Measurements from ENCODE around the gene C16orf54. TPM values are rescaled to one million over a fixed set of nuclear protein-coding genes. Genes with fewer than 3 reads are reported as not detected.
"Not testable (repeated sequence)": the region's sequence is repeated elsewhere in the genome, so short reads cannot be mapped to it uniquely, and the experiment has no call there.

C16orf54 gene
- not detected for total RNA-seq (ENCODE audit: unreplicated experiment)
- long read RNA-seq = 0 reads

GRCh38 chr16:29745853-29746345, at the start of gene C16orf54:
C16orf54 (minus strand) TSS chr16:29745990; CDS start chr16:29744951, 1,039 bp downstream.
- no peak for TF ChIP-seq CTCF (IDR thresholded peaks at IDR 0.05; ENCODE audit: unreplicated experiment)
- H3K9me3 Mint-ChIP-seq (ENCODE audit: unreplicated experiment) = no peaks in the 10 kb centered on the region
- no peak within 1 kb of the TSS for H3K27ac Mint-ChIP-seq (ENCODE audit: unreplicated experiment)
- no peaks in the 10 kb centered on the region for H3K4me1 Mint-ChIP-seq (ENCODE audit: unreplicated experiment)
- peaks cover 4% of the 10 kb centered on the region for H3K36me3 Mint-ChIP-seq (ENCODE audit: low read depth, unreplicated experiment)
- no peak for DNase-seq (ENCODE audit: low spot score)
- H3K27me3 Mint-ChIP-seq (ENCODE audit: unreplicated experiment) = peaks cover 5% of the 10 kb centered on the region
- peak within 1 kb of the TSS; percentile 37 for H3K4me3 Mint-ChIP-seq (ENCODE audit: unreplicated experiment)

- peaks cover 10% of the 10 kb centered on the region for H3K27me3 Mint-ChIP-seq (ENCODE audit: unreplicated experiment)
- H3K9me3 Mint-ChIP-seq (ENCODE audit: unreplicated experiment) = no peaks in the 10 kb centered on the region
- H3K36me3 Mint-ChIP-seq (ENCODE audit: low read depth, unreplicated experiment) = peaks cover 15% of the 10 kb centered on the region
- H3K4me1 Mint-ChIP-seq (ENCODE audit: unreplicated experiment) = peaks cover 13% of the 10 kb centered on the region
- no peak for DNase-seq (ENCODE audit: low spot score)
- TF ChIP-seq CTCF (IDR thresholded peaks at IDR 0.05; ENCODE audit: unreplicated experiment) = no peak
- no peak overlapping the region for H3K4me3 Mint-ChIP-seq (ENCODE audit: unreplicated experiment)
- H3K27ac Mint-ChIP-seq (ENCODE audit: unreplicated experiment) = no peak overlapping the region
Measured at GRCh38 chr16:29794231-29794710, 48.5 kb upstream of the C16orf54 start.

GRCh38 chr16:29793153-29793552, 47.4 kb upstream of the C16orf54 start:
- peaks cover 13% of the 10 kb centered on the region for H3K4me1 Mint-ChIP-seq (ENCODE audit: unreplicated experiment)
- H3K36me3 Mint-ChIP-seq (ENCODE audit: low read depth, unreplicated experiment) = peaks cover 12% of the 10 kb centered on the region
- H3K27ac Mint-ChIP-seq (ENCODE audit: unreplicated experiment); H3K9me3 Mint-ChIP-seq (ENCODE audit: unreplicated experiment); DNase-seq (ENCODE audit: low spot score): not testable (repeated sequence)
- H3K27me3 Mint-ChIP-seq (ENCODE audit: unreplicated experiment) = peaks cover 10% of the 10 kb centered on the region
- H3K4me3 Mint-ChIP-seq (ENCODE audit: unreplicated experiment) = peak overlapping the region; percentile 68

GRCh38 chr16:29791845-29792807, 46.3 kb upstream of the C16orf54 start:
- no peak for DNase-seq (ENCODE audit: low spot score)
- Mint-ChIP-seq H3K9me3 (ENCODE audit: unreplicated experiment) (no peaks in the 10 kb centered on the region), H3K4me1 (ENCODE audit: unreplicated experiment) (peaks cover 13% of the 10 kb centered on the region), H3K36me3 (ENCODE audit: low read depth, unreplicated experiment) (peaks cover 7% of the 10 kb centered on the region), H3K27me3 (ENCODE audit: unreplicated experiment) (peaks cover 10% of the 10 kb centered on the region), H3K4me3 (ENCODE audit: unreplicated experiment) (peak overlapping the region; percentile 97), H3K27ac (ENCODE audit: unreplicated experiment) (peak overlapping the region; percentile 22)
- TF ChIP-seq CTCF (IDR thresholded peaks at IDR 0.05; ENCODE audit: unreplicated experiment) = no peak

- H3K9me3 Mint-ChIP-seq (ENCODE audit: unreplicated experiment) = no peaks in the 10 kb centered on the region
- peaks cover 13% of the 10 kb centered on the region for H3K4me1 Mint-ChIP-seq (ENCODE audit: unreplicated experiment)
- DNase-seq (ENCODE audit: low spot score) = no peak
- H3K4me3 Mint-ChIP-seq (ENCODE audit: unreplicated experiment) = peak overlapping the region; percentile 97
- no peak for TF ChIP-seq CTCF (IDR thresholded peaks at IDR 0.05; ENCODE audit: unreplicated experiment)
- peaks cover 7% of the 10 kb centered on the region for H3K36me3 Mint-ChIP-seq (ENCODE audit: low read depth, unreplicated experiment)
- H3K27me3 Mint-ChIP-seq (ENCODE audit: unreplicated experiment) = peaks cover 10% of the 10 kb centered on the region
- H3K27ac Mint-ChIP-seq (ENCODE audit: unreplicated experiment) = peak overlapping the region; percentile 67
Measured at GRCh38 chr16:29790949-29791844, 45.4 kb upstream of the C16orf54 start.
